ENCODE data around the gene CNOT10.
"Not testable (repeated sequence)": the region's sequence is repeated elsewhere in the genome, so short reads cannot be mapped to it uniquely, and the experiment has no call there.

The CNOT10 gene

GRCh38 chr3:32691847-32692246 is 6.9 kb downstream of the CNOT10 start:
- DNase-seq, result no peak

GRCh38 chr3:32696523-32696922 is 11.5 kb downstream of the CNOT10 start:
- DNase-seq, result no peak

GRCh38 chr3:32698506-32698905 is 13.5 kb downstream of the CNOT10 start:
- DNase-seq, result no peak

- no peak for DNase-seq
Observed at GRCh38 chr3:32699429-32699828, 14.4 kb downstream of the CNOT10 start.

- DNase-seq, result no peak
Observed at GRCh38 chr3:32700244-32700643, 15.3 kb downstream of the CNOT10 start.

GRCh38 chr3:32703491-32703972 is 18.5 kb downstream of the CNOT10 start:
- no peak for DNase-seq

- DNase-seq, result no peak
Observed at GRCh38 chr3:32705232-32705631, 20.2 kb downstream of the CNOT10 start.

GRCh38 chr3:32706348-32707025 is 21.5 kb downstream of the CNOT10 start:
- DNase-seq, result no peak

GRCh38 chr3:32707026-32707370 is 22.0 kb downstream of the CNOT10 start:
- no peak for DNase-seq

- no peak for DNase-seq
Observed at GRCh38 chr3:32708672-32709283, 23.8 kb downstream of the CNOT10 start.

- DNase-seq, result no peak
Observed at GRCh38 chr3:32709346-32709745, 24.4 kb downstream of the CNOT10 start.

- DNase-seq, result no peak
Observed at GRCh38 chr3:32712506-32713055, 27.6 kb downstream of the CNOT10 start.

GRCh38 chr3:32713181-32713580 is 28.2 kb downstream of the CNOT10 start:
- DNase-seq, result no peak

GRCh38 chr3:32719335-32719734 is 34.3 kb downstream of the CNOT10 start:
- DNase-seq, result no peak

- DNase-seq, result no peak
Observed at GRCh38 chr3:32719931-32720330, 34.9 kb downstream of the CNOT10 start.

GRCh38 chr3:32725721-32726120 is 40.7 kb downstream of the CNOT10 start:
- no peak for DNase-seq

GRCh38 chr3:32733631-32734229 is 48.7 kb downstream of the CNOT10 start:
- peak; percentile 27 for DNase-seq

GRCh38 chr3:32734756-32735155 is 49.8 kb downstream of the CNOT10 start:
- no peak for DNase-seq

- not testable (repeated sequence) for DNase-seq
Observed at GRCh38 chr3:32743470-32743869, 58.5 kb downstream of the CNOT10 start.

- DNase-seq, result no peak
Observed at GRCh38 chr3:32743934-32744333, 58.9 kb downstream of the CNOT10 start.

- no peak for DNase-seq
Observed at GRCh38 chr3:32751377-32751776, 66.4 kb downstream of the CNOT10 start.

GRCh38 chr3:32755761-32756160 is 70.8 kb downstream of the CNOT10 start:
- DNase-seq, result peak; percentile 87

- DNase-seq, result no peak
Observed at GRCh38 chr3:32757618-32758374, 72.8 kb downstream of the CNOT10 start.

Data from retina (tissue), 1 donor.